ENCODE results near the gene OR6P1. TPM values are rescaled to one million over a fixed set of nuclear protein-coding genes. Genes with fewer than 3 reads are reported as not detected.

The OR6P1 gene
- total RNA-seq (2021; fragmentation: NEBNext Ultra II Directional; extraction: Animal tissue kit (Norgen Biotek cat#: 25700)): not detected
- long read RNA-seq: 0 reads

- TF ChIP-seq CTCF (IDR thresholded peaks at IDR 0.05): no peak
- H3K27ac Mint-ChIP-seq: no peak within 1 kb of the TSS
- H3K27me3 Mint-ChIP-seq (ENCODE audit: insufficient read depth): no peaks in the 10 kb centered on the region
- H3K36me3 Mint-ChIP-seq (ENCODE audit: low read depth): no peaks in the 10 kb centered on the region; the same call in 1 of the 2 replicates
- H3K4me3 Mint-ChIP-seq: no peak within 1 kb of the TSS
- H3K4me1 Mint-ChIP-seq (ENCODE audit: low read depth): no peaks in the 10 kb centered on the region
- DNase-seq: no peak
- peaks cover 17% of the 10 kb centered on the region for H3K9me3 Mint-ChIP-seq
Measured at GRCh38 chr1:158570480-158570879, at the start of gene OR6P1. OR6P1 (minus strand) TSS chr1:158570580; CDS start chr1:158563604, 6,976 bp downstream.

- H3K9me3 Mint-ChIP-seq: peaks cover 34% of the 10 kb centered on the region
- H3K27ac Mint-ChIP-seq: no peak overlapping the region
- H3K27me3 Mint-ChIP-seq (ENCODE audit: insufficient read depth): no peaks in the 10 kb centered on the region; the same call in 1 of the 2 replicates
- no peaks in the 10 kb centered on the region for H3K4me1 Mint-ChIP-seq (ENCODE audit: low read depth)
- no peak for DNase-seq
- TF ChIP-seq CTCF (IDR thresholded peaks at IDR 0.05): no peak
- no peak overlapping the region for H3K4me3 Mint-ChIP-seq
- H3K36me3 Mint-ChIP-seq (ENCODE audit: low read depth): no peaks in the 10 kb centered on the region; the same call in 1 of the 2 replicates
Measured at GRCh38 chr1:158613764-158614163, 43.4 kb upstream of the OR6P1 start.

GRCh38 chr1:158611916-158612315 is 41.5 kb upstream of the OR6P1 start:
- H3K4me1 Mint-ChIP-seq (ENCODE audit: low read depth): no peaks in the 10 kb centered on the region
- H3K4me3 Mint-ChIP-seq: no peak overlapping the region
- DNase-seq: no peak
- H3K27ac Mint-ChIP-seq: no peak overlapping the region
- H3K9me3 Mint-ChIP-seq: peaks cover 20% of the 10 kb centered on the region
- no peak for TF ChIP-seq CTCF (IDR thresholded peaks at IDR 0.05)
- no peaks in the 10 kb centered on the region; the same call in 1 of the 2 replicates for H3K27me3 Mint-ChIP-seq (ENCODE audit: insufficient read depth)
- H3K36me3 Mint-ChIP-seq (ENCODE audit: low read depth): no peaks in the 10 kb centered on the region; the same call in 1 of the 2 replicates

- H3K27me3 Mint-ChIP-seq (ENCODE audit: insufficient read depth): no peaks in the 10 kb centered on the region; the same call in 1 of the 2 replicates
- H3K27ac Mint-ChIP-seq: no peak overlapping the region
- H3K36me3 Mint-ChIP-seq (ENCODE audit: low read depth): no peaks in the 10 kb centered on the region
- no peaks in the 10 kb centered on the region for H3K4me1 Mint-ChIP-seq (ENCODE audit: low read depth)
- no peak overlapping the region for H3K4me3 Mint-ChIP-seq
- TF ChIP-seq CTCF (IDR thresholded peaks at IDR 0.05): no peak
- DNase-seq: no peak
- no peaks in the 10 kb centered on the region; the same call in none of the 2 replicates for H3K9me3 Mint-ChIP-seq
Measured at GRCh38 chr1:158607296-158607695, 36.9 kb upstream of the OR6P1 start.

- Mint-ChIP-seq H3K9me3 (no peaks in the 10 kb centered on the region; the same call in 1 of the 2 replicates), H3K27ac (no peak within 1 kb of the TSS), H3K36me3 (ENCODE audit: low read depth) (no peaks in the 10 kb centered on the region), H3K4me3 (no peak within 1 kb of the TSS), H3K4me1 (ENCODE audit: low read depth) (no peaks in the 10 kb centered on the region), H3K27me3 (ENCODE audit: insufficient read depth) (no peaks in the 10 kb centered on the region; the same call in 1 of the 2 replicates)
- DNase-seq: no peak
- no peak for TF ChIP-seq CTCF (IDR thresholded peaks at IDR 0.05)
Measured at GRCh38 chr1:158604968-158605367, 34.6 kb upstream of the OR6P1 start, which contains the start of gene OR10Z1. OR10Z1 (plus strand) TSS chr1:158605268; CDS start chr1:158606439, 1,171 bp downstream.

Data from HFFc6 (cell line).